LNCAP (cell line): ENCODE results near the gene HOXB4.

Experiments
- TF ChIP-seq, protein P1 (sequence below): fragments of 450-650 bp; IDR thresholded peaks from 2 replicates; pipeline ENCODE4 v1.5.1; 2017; ENCODE audit warnings: mild to moderate bottlenecking

HOXB4 gene

DNA sequence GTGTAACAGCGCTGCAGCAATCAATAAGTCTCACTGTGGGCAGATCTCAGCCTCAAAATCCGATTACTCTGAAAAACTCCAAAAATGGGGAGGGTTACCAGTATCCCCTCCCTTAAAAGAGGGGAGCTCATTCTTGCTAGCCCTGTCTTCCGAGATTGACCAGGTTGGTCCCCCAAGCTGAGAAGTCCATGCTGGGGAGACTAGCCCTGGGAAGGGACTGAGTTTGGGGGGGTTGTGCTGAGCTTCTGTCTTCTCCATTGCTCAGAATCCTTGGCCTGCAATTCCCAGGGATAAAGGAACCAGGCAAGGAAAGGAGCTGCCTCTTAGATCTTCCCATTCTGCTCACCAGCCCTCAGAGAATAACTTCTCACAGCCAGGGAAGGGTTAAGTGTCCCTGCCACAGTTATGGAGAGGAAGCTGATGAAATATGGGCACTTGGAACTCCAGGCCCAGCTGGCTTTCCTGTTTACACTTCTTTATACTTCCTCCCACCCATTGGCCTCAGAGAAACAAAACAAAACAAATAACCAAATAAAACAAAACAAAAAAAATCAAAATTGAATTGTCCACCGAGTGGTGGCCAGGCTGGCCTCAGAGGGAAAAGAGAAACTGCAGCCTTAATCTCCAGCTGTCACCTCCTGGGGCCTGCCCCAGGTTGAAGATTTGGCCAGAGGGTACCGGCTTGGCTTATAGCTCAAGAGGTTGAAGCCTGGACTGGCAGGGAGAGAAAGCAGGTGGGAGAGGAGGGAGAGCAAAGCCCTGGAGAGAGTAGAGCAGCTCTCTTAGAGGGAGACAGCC lies 9.3 kb upstream of the HOXB4 start:
- TF ChIP-seq, protein P1, sequence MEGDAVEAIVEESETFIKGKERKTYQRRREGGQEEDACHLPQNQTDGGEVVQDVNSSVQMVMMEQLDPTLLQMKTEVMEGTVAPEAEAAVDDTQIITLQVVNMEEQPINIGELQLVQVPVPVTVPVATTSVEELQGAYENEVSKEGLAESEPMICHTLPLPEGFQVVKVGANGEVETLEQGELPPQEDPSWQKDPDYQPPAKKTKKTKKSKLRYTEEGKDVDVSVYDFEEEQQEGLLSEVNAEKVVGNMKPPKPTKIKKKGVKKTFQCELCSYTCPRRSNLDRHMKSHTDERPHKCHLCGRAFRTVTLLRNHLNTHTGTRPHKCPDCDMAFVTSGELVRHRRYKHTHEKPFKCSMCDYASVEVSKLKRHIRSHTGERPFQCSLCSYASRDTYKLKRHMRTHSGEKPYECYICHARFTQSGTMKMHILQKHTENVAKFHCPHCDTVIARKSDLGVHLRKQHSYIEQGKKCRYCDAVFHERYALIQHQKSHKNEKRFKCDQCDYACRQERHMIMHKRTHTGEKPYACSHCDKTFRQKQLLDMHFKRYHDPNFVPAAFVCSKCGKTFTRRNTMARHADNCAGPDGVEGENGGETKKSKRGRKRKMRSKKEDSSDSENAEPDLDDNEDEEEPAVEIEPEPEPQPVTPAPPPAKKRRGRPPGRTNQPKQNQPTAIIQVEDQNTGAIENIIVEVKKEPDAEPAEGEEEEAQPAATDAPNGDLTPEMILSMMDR: no peak

DNA sequence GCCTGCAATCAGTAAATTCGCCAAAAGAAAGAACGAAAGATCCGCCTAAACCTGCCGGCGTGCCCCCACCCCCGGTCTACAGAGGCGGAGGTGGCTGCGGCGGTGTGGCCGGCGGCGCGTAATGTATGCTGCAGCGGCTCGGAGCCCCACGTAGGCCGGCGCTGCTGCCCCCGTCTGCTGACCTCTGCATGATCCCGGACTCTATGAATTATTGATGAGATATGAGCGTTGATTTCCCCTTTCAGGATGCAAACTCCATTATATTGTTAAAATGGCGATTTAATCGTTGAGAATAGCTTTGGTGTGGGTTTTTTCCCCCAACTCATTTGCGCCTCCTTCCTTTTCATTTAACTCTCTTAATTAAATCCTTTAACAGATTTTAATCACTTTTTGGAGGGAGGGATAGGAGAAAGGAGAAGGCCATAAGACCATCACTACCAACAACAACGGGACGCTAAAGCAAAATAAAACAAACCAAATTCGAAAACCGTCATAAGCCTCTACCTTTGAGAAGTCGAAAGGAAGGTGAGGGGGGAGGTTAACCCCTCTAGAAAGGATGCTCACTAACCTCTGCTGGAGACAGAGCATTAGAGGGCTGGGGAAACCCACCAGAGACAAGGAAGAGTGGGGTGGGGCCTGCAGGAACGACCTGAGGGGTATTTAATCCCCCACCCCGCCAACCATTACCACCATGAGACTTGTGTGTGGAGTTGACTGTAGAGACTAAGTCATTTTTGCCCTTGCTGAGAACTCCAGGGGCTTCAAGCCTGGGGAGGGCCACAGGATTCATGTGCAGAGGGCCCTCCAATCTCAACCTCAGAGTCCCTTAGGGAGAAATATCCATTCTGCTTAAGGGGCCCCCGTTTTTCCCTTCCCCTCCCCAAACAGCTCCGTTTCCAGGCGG lies 8.5 kb upstream of the HOXB4 start:
- TF ChIP-seq, protein P1: no peak

DNA sequence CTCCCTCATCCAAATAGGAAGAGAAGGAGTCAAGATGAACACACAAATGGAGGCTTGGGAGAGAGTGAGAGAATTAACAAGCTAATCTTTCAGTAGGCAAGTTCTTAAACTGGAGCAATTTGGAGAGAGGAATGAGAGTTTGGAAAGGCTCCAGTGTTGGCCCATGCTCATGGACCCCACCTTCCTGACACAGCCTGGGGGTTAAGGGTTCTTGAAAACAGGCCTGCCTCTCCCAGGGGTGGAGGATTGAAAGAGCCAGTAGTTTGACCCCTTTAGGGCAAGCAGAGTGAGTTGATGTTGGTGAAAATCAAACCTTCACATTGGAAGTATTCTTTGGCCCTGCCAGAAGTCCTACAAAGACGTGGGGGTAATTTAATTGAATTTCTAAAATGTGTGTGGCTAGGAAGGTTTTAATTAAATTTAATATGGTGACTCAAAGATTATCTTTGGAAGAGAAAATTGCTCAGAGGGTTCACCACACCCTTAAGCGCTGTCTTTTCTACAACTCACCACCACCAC lies 6.1 kb upstream of the HOXB4 start:
- TF ChIP-seq, protein P1: no peak

DNA sequence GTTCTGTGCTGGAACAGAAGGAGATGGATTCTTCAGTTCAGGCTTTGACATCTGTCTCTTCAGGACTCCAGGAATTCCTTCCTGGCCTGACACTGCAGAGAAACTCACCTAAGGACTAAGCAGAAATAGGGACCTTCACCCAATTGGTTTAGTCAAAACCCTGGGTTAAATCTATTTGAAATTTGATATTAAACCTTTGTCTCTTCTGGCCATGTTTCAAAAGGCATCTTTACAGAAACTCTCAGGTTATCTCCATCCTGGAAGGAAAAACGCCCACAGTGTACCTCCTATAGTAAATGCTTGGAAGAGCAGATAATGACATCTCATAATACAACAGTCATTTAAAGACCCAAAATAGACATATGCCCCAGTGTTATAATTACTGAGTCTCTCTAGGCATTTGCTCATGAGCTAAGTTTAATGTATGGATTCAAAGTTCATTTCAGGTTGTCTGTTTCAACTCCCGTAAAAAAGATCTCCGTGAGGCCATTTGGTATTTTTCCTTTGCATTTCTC lies 5.6 kb upstream of the HOXB4 start:
- TF ChIP-seq, protein P1: no peak

DNA sequence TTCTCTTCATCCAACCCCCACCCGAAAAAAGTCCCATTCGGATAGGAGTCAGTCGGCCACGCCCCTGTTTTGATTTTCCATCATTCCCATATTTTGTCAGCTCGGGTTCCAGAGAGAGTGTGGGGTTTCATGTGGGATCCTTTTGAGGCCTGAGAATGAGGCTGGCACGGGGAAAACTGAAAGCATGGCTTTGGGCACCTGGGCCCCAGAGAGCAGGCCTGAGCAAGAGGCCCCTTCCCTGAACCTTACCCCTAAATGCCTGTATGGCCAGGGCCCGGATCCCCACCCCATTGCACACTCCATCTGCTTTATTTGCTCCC lies 4.6 kb upstream of the HOXB4 start:
- TF ChIP-seq, protein P1: no peak

DNA sequence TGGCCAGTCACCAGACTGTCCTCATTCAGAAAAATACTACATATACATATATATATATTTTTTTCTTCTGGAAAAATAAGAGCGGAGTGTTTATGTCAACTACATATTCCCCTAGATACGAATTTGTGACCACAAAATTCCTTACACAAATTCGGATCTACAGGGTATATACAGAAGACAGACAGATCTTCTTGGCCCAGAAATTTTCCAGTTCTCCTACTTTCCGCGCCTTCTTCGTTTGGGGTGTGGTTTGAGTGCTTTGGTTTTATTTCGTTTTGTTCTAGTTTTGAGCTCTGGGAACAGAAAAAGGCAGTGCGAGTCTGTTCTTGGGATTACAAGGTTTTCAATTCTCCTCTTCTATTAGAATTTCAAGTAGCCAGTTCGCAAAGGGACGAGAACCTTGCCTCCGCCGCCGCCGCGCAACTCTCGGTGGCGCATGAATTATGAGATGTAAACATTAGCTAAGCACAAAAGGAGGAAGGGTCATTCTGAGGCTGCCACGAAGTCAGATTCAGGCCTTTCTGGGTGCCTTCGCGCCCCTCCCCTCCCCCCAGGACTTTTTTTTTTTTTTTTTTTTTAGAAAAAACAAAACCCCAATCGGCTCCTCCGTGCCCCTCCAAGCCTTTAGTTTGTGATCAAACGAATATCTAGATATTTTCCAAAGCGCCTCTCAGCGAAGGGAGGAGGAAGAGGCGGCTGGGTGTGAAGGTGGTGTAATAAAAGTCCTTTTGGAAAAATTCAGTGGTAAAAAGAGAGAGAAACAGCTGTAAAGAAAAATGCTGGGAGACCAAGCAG lies 1.8 kb upstream of the HOXB4 start:
- TF ChIP-seq, protein P1: no peak

DNA sequence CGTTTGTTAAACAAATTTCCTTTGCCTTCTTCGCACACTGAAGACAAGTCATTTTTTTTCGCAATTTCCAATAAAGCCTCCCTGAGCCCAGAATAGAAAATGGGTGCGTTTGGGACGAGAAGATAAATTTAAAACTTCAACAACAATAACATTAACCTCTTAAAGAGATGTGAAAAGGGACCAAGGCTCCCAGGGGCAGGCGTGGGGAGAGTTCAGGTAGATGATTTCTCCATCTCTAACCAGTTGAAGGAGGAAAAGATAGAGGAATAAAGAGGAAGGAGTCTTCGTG lies 1.3 kb upstream of the HOXB4 start:
- TF ChIP-seq, protein P1: no peak
